HEK293T (cell line): ENCODE results near the gene NT5C3A.

Source experiments
- BHLHE40 ChIP-seq: fragments of 450-650 bp; IDR thresholded peaks from 2 replicates; pipeline ENCODE4 v1.6.1; 2016; ENCODE audit warnings: mild to moderate bottlenecking, moderate library complexity, borderline replicate concordance
- FOXA1 ChIP-seq: fragments of 450-650 bp; IDR thresholded peaks from 2 replicates; pipeline ENCODE4 v1.6.1; 2016; ENCODE audit warnings: mild to moderate bottlenecking
- FOXK2 ChIP-seq: fragments of 450-650 bp; IDR thresholded peaks from 2 replicates; pipeline ENCODE4 v1.6.1; 2016; ENCODE audit warnings: mild to moderate bottlenecking
- FOXM1 ChIP-seq: fragments of 450-650 bp; IDR thresholded peaks from 2 replicates; pipeline ENCODE4 v1.6.1; 2017; ENCODE audit warnings: mild to moderate bottlenecking, borderline replicate concordance
- HDGF ChIP-seq: fragments of 450-650 bp; IDR thresholded peaks from 2 replicates; pipeline ENCODE4 v1.6.1; 2017; ENCODE audit warnings: antibody characterized with exemption, borderline replicate concordance
- LEF1 ChIP-seq: fragments of 450-650 bp; IDR thresholded peaks from 2 replicates; pipeline ENCODE4 v1.6.1; 2017; ENCODE audit warnings: mild to moderate bottlenecking, borderline replicate concordance
- NFRKB ChIP-seq: fragments of 450-650 bp; IDR thresholded peaks from 2 replicates; pipeline ENCODE4 v1.6.1; 2016; ENCODE audit warnings: mild to moderate bottlenecking, moderate library complexity
- SP1 ChIP-seq: fragments of 450-650 bp; IDR thresholded peaks from 2 replicates; pipeline ENCODE4 v1.6.1; 2017
- TARDBP ChIP-seq: fragments of 450-650 bp; IDR thresholded peaks from 2 replicates; pipeline ENCODE4 v1.6.1; 2016

GRCh38 chr7:33101906-33102305 is 39.3 kb upstream of the NT5C3A start:
- TF ChIP-seq FOXK2, result no peak
- TF ChIP-seq FOXM1, result no peak
- no peak for TF ChIP-seq HDGF
- TF ChIP-seq FOXA1, result no peak
- no peak for TF ChIP-seq SP1
- no peak for TF ChIP-seq NFRKB
- TF ChIP-seq LEF1, result no peak
- TF ChIP-seq BHLHE40, result no peak
- TF ChIP-seq TARDBP, result no peak
